HFFc6 (cell line): ENCODE measurements around the gene FBRS. TPM values are rescaled to one million over a fixed set of nuclear protein-coding genes. Genes with fewer than 3 reads are reported as not detected.
A peak's percentile ranks its signal among the peaks of the same experiment; 100 is the strongest.
"Not testable (repeated sequence)": the region's sequence is repeated elsewhere in the genome, so short reads cannot be mapped to it uniquely, and the experiment has no call there.

Source experiments
- DNase-seq: peaks from one replicate; pipeline ENCODE4 v3.0.0-alpha.2; 2018
- H3K27ac Mint-ChIP-seq: 2 replicates; pipeline ENCODE4 v1.8.0; 2020; ENCODE audit warnings: mild to moderate bottlenecking, mixed read lengths
- H3K27me3 Mint-ChIP-seq: 2 replicates; pipeline ENCODE4 v1.8.0; 2021; ENCODE audit warnings: mild to moderate bottlenecking, moderate library complexity, mixed read lengths; ENCODE audit not compliant: insufficient read depth
- H3K36me3 Mint-ChIP-seq: 2 replicates; pipeline ENCODE4 v1.8.0; 2021; ENCODE audit warnings: low read depth, mixed read lengths
- H3K4me1 Mint-ChIP-seq: 2 replicates; pipeline ENCODE4 v1.8.0; 2020; ENCODE audit warnings: low read depth, mixed read lengths
- H3K4me3 Mint-ChIP-seq: 2 replicates; pipeline ENCODE4 v1.8.0; 2020; ENCODE audit warnings: mild to moderate bottlenecking, moderate library complexity, mixed read lengths
- H3K9me3 Mint-ChIP-seq: 2 replicates; pipeline ENCODE4 v1.8.0; 2020; ENCODE audit warnings: mild to moderate bottlenecking, mixed read lengths
- CTCF ChIP-seq: fragments of 200-600 bp; sonication (generic); IDR thresholded peaks from 2 replicates; pipeline ENCODE4 v1.5.0; 2021; ENCODE audit warnings: antibody characterized with exemption, mild to moderate bottlenecking
- total RNA-seq, 6 experiments: library from RNA; stranded (reverse); fragmentation: NEBNext Ultra II Directional; extraction: Animal tissue kit (Norgen Biotek cat#: 25700); gene quantifications; 2 replicates in 1 of 6; 3 replicates in 5 of 6; pipeline ENCODE4 v1.2.3, GENCODE V29; 2021

Gene FBRS
- total RNA-seq, 6 experiments from 2014 or later = 54.1 to 72.1 (median 64.5) TPM

- H3K36me3 Mint-ChIP-seq = peaks cover 14% of the 10 kb centered on the region
- H3K4me3 Mint-ChIP-seq = peak within 1 kb of the TSS; percentile 97
- H3K27ac Mint-ChIP-seq = peak within 1 kb of the TSS; percentile 100
- H3K4me1 Mint-ChIP-seq = peaks cover 34% of the 10 kb centered on the region
- DNase-seq = peak; percentile 48
- no peaks in the 10 kb centered on the region for H3K9me3 Mint-ChIP-seq
- H3K27me3 Mint-ChIP-seq = peaks cover 2% of the 10 kb centered on the region
- no peak for TF ChIP-seq CTCF
Measured at GRCh38 chr16:30698816-30699614, 40.8 kb downstream of the FBRS start, which contains the start of gene SRCAP. SRCAP (plus strand) TSS chr16:30699171; CDS start chr16:30700825, 1,654 bp downstream.

GRCh38 chr16:30699615-30700099, 41.4 kb downstream of the FBRS start:
- TF ChIP-seq CTCF = no peak
- Mint-ChIP-seq H3K36me3 (peaks cover 14% of the 10 kb centered on the region), H3K4me1 (peaks cover 34% of the 10 kb centered on the region), H3K4me3 (peak overlapping the region; percentile 97), H3K9me3 (no peaks in the 10 kb centered on the region), H3K27ac (peak overlapping the region; percentile 100), H3K27me3 (peaks cover 2% of the 10 kb centered on the region)
- no peak for DNase-seq

- TF ChIP-seq CTCF = no peak
- H3K27ac Mint-ChIP-seq = peak overlapping the region; percentile 100; the same call in 1 of the 2 replicates
- DNase-seq = no peak
- H3K4me1 Mint-ChIP-seq = peaks cover 27% of the 10 kb centered on the region
- H3K36me3 Mint-ChIP-seq = peaks cover 14% of the 10 kb centered on the region
- H3K9me3 Mint-ChIP-seq = no peaks in the 10 kb centered on the region
- H3K4me3 Mint-ChIP-seq = peak overlapping the region; percentile 97
- H3K27me3 Mint-ChIP-seq = peaks cover 2% of the 10 kb centered on the region; the same call in 1 of the 2 replicates
Measured at GRCh38 chr16:30700491-30700890, 42.3 kb downstream of the FBRS start.

- TF ChIP-seq CTCF = no peak
- peaks cover 27% of the 10 kb centered on the region for H3K4me1 Mint-ChIP-seq
- no peak for DNase-seq
- H3K36me3 Mint-ChIP-seq = peaks cover 14% of the 10 kb centered on the region
- peaks cover 2% of the 10 kb centered on the region; the same call in 1 of the 2 replicates for H3K27me3 Mint-ChIP-seq
- peak overlapping the region; percentile 51; the same call in 1 of the 2 replicates for H3K27ac Mint-ChIP-seq
- no peaks in the 10 kb centered on the region for H3K9me3 Mint-ChIP-seq
- H3K4me3 Mint-ChIP-seq = peak overlapping the region; percentile 34
Measured at GRCh38 chr16:30700971-30701370, 42.7 kb downstream of the FBRS start.

- Mint-ChIP-seq H3K4me1 (peaks cover 18% of the 10 kb centered on the region), H3K36me3 (peaks cover 29% of the 10 kb centered on the region)
- not testable (repeated sequence) for H3K4me3 Mint-ChIP-seq, H3K27me3 Mint-ChIP-seq, H3K9me3 Mint-ChIP-seq, H3K27ac Mint-ChIP-seq, DNase-seq
Measured at GRCh38 chr16:30703071-30703470, 44.8 kb downstream of the FBRS start.

- Mint-ChIP-seq H3K4me1 (peaks cover 18% of the 10 kb centered on the region), H3K27ac (no peak overlapping the region), H3K27me3 (no peaks in the 10 kb centered on the region; the same call in 1 of the 2 replicates), H3K36me3 (peaks cover 29% of the 10 kb centered on the region), H3K4me3 (no peak overlapping the region), H3K9me3 (no peaks in the 10 kb centered on the region)
- no peak for DNase-seq
- no peak for TF ChIP-seq CTCF
Measured at GRCh38 chr16:30703971-30704370, 45.7 kb downstream of the FBRS start.
